ENCODE data around the gene KDM2A. TPM values are rescaled to one million over a fixed set of nuclear protein-coding genes. Genes with fewer than 3 reads are reported as not detected.

KDM2A gene
- total RNA-seq, 1 experiment from 2014 or later = 50.4 TPM

- no TSS peak for BruUV-seq (replicated peaks)
- intact Hi-C loops (cut with micrococcal nuclease) = no loop called here
- Histone ChIP-seq H2AFZ (ENCODE audit: low read depth, low read length, poor library complexity, severe bottlenecking) (no peak overlapping the region), H3K4me1 (ENCODE audit: control insufficient read depth in 1 of 2, insufficient read depth in 2 of 2, low read length in 2 of 2) (peaks cover 9 to 22% of the 10 kb centered on the region in 2 experiments), H3K79me2 (ENCODE audit: insufficient read depth, low read length) (peaks cover 74% of the 10 kb centered on the region), H3K9me2 (ENCODE audit: insufficient read depth) (no peaks in the 10 kb centered on the region), H3K9me3 (ENCODE audit: control insufficient read depth in 1 of 2, insufficient read depth in 1 of 2, low read depth in 1 of 2, low read length in 2 of 2) (no peaks in the 10 kb centered on the region), H4K20me1 (ENCODE audit: insufficient read depth) (no peaks in the 10 kb centered on the region), H3K27ac (ENCODE audit: low read depth, low read length) (no peak overlapping the region), H3K9ac (ENCODE audit: low read length) (no peak overlapping the region), H3K27me3 (ENCODE audit: insufficient read depth, low read length) (no peaks in the 10 kb centered on the region), H3K36me3 (ENCODE audit: control insufficient read depth in 1 of 2, insufficient read depth in 2 of 2, low read length in 2 of 2) (no peaks in the 10 kb centered on the region), H3K4me2 (ENCODE audit: low read length) (no peak overlapping the region), H3K4me3 (replicated peaks in 1 of 2; ENCODE audit: low read depth in 1 of 2, low read length in 2 of 2) (no peak overlapping the region)
- ChIA-PET RAD21 (ENCODE audit: low non-redundant PET in 1 of 2, low total read pairs in 2 of 2, uncharacterized antibody in 2 of 2, unreplicated experiment in 2 of 2) (no interaction called here), CTCF (interaction anchor here (1.0 to 1.6 kb wide), 6 partner anchors 9 to 112 kb away, joined by 3 to 6 read pairs (median 4); no protein-coding TSS in a partner anchor), POLR2A (no interaction called here)
- DNase-seq (ENCODE audit: low read depth, low spot score) (no peak), ATAC-seq (no peak)
- TF ChIP-seq POLR2A (IDR thresholded peaks at IDR 0.05; ENCODE audit: borderline replicate concordance, extremely low read depth, insufficient read depth, insufficient read length) (no peak), EZH2phosphoT487 (IDR thresholded peaks at IDR 0.05; ENCODE audit: borderline replicate concordance) (no peak), CTCF (IDR thresholded peaks at IDR 0.05 in 2 of 3, conservative IDR thresholded peaks at IDR 0.05 in 1 of 3; ENCODE audit: borderline replicate concordance in 1 of 3, insufficient read depth in 1 of 3, low read depth in 2 of 3, low read length in 2 of 3) (no peak), YY1 (IDR thresholded peaks at IDR 0.05; ENCODE audit: extremely low read depth, insufficient replicate concordance, low read depth, low read length) (no peak), CEBPB (IDR thresholded peaks at IDR 0.05; ENCODE audit: low read depth) (no peak), JUND (IDR thresholded peaks at IDR 0.05) (no peak), SIN3A (IDR thresholded peaks at IDR 0.05; ENCODE audit: low read depth) (no peak), POLR2AphosphoS5 (IDR thresholded peaks at IDR 0.05; ENCODE audit: low read depth, low read length) (no peak), MAX (IDR thresholded peaks at IDR 0.05) (no peak), RAD21 (IDR thresholded peaks at IDR 0.05; ENCODE audit: low read depth) (no peak), ZFX (IDR thresholded peaks at IDR 0.05) (no peak), EGR1 (IDR thresholded peaks at IDR 0.05; ENCODE audit: low read depth) (no peak), ZNF274 (IDR thresholded peaks at IDR 0.05; ENCODE audit: low read depth, low read length) (no peak), ELF1 (IDR thresholded peaks at IDR 0.05; ENCODE audit: borderline replicate concordance, low read depth) (no peak)
These were observed 48.0 kb downstream of the KDM2A start for GRCh38 chr11:67167091-67167490.

All from HCT116 (cell line).